ENCODE data around the gene EPS15.
"Not testable (repeated sequence)": the region's sequence is repeated elsewhere in the genome, so short reads cannot be mapped to it uniquely, and the experiment has no call there.

The EPS15 gene

GRCh38 chr1:51423073-51423821 lies 95.8 kb downstream of the EPS15 start:
- no peak for DNase-seq (ENCODE audit: low read depth)

- DNase-seq (ENCODE audit: low read depth), result no peak
Measured at GRCh38 chr1:51422367-51423072, 96.5 kb downstream of the EPS15 start.

DNA sequence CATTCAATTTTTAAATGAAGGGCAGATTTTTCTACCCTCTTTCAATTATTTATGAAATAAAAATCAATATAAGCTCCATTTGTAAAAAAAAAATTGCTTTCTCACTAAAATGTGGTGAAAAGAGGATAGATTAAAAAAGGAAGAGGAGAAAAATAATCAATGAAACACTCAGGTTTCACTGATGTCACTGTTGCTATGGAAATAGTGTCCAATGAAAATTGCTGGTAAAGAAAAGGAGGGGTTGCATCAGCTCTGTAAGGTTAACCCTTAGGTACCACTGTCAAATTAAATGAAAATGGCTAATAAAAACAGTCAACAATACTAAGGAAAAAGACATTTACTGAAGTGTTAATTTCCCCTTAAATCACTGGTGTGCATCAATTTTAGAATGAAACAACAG lies 97.1 kb downstream of the EPS15 start:
- no peak for DNase-seq (ENCODE audit: low read depth)

GRCh38 chr1:51420867-51421627 lies 98.0 kb downstream of the EPS15 start:
- DNase-seq (ENCODE audit: low read depth), result no peak

DNA sequence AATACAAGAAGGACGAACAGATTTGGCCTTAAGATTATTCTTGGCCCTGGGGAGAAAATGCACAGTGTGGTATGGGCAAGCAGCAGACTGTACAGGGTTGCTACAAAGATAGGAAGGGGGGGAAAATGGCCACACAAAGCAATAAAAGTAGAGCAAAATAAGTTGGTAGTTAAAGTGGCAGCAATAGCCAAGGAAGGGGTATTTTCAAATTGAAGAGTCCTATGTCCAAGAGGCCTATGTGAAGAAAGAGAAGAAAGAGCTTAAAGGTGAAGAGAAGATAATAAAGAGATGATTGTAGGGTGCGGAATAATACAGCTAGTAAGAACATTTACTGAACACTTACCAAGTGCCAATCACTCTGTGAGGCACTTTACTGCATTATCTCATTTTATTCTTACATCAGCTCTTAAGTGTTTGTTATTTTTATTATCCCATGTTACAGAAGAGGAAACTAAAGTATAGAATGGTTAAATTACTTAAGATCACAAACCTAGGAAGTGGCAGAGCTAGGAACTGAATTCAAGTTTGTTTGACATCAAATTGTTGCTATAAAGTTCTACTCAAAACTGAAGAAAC lies 100.6 kb downstream of the EPS15 start:
- no peak for DNase-seq (ENCODE audit: low read depth)

GRCh38 chr1:51417496-51418383 lies 101.3 kb downstream of the EPS15 start:
- no peak for DNase-seq (ENCODE audit: low read depth)

- DNase-seq (ENCODE audit: low read depth), result no peak
Measured at GRCh38 chr1:51416910-51417309, 102.2 kb downstream of the EPS15 start.

GRCh38 chr1:51415963-51416362 lies 103.1 kb downstream of the EPS15 start:
- DNase-seq (ENCODE audit: low read depth), result no peak

DNA sequence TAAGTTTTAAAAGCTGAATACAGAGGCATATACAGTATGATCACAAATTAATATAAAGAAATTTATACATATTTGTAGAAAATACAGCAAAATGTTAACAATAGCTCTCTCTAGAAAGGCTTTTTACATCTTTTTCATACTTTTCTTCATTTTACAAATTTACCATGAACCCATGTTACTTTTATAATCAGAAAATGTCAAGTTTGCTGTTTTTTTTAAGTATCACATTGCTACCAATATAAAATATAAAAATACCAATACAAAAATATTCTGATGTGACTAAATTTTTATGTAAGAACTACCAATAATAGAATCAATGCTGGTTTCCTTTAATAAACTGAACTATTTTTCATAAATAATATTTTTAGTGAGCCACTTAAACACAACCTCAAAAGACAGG lies 104.3 kb downstream of the EPS15 start:
- no peak for DNase-seq (ENCODE audit: low read depth)

- not testable (repeated sequence) for DNase-seq (ENCODE audit: low read depth)
Measured at GRCh38 chr1:51411820-51412219, 107.2 kb downstream of the EPS15 start.

GRCh38 chr1:51410568-51411460 lies 108.3 kb downstream of the EPS15 start:
- DNase-seq (ENCODE audit: low read depth), result no peak

GRCh38 chr1:51409755-51410541 lies 109.1 kb downstream of the EPS15 start:
- not testable (repeated sequence) for DNase-seq (ENCODE audit: low read depth)

DNA sequence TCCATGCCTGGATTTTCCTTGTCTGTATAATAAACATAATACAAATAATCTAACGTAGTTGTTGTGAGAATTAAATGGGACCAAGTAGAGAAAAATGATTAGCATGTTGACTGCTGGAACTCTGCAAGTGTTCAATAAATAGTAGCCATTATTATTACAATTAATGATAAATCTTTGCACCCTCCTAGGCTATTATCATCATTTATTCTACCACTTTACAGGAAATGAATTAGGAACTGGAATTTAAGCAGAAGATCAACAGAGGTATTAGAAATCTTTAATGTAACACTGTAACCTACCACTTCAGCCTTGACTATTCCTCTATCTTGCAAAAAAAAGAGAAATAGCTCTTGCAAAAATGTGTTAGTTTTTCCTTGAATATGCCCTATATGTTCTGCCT lies 126.8 kb downstream of the EPS15 start:
- DNase-seq (ENCODE audit: low read depth), result no peak

- not testable (repeated sequence) for DNase-seq (ENCODE audit: low read depth)
Measured at GRCh38 chr1:51390641-51391040, 128.4 kb downstream of the EPS15 start.

GRCh38 chr1:51387288-51387687 lies 131.8 kb downstream of the EPS15 start:
- DNase-seq (ENCODE audit: low read depth), result not testable (repeated sequence)

GRCh38 chr1:51386259-51386658 lies 132.8 kb downstream of the EPS15 start:
- not testable (repeated sequence) for DNase-seq (ENCODE audit: low read depth)

GRCh38 chr1:51385776-51386175 lies 133.3 kb downstream of the EPS15 start:
- DNase-seq (ENCODE audit: low read depth), result no peak

DNA sequence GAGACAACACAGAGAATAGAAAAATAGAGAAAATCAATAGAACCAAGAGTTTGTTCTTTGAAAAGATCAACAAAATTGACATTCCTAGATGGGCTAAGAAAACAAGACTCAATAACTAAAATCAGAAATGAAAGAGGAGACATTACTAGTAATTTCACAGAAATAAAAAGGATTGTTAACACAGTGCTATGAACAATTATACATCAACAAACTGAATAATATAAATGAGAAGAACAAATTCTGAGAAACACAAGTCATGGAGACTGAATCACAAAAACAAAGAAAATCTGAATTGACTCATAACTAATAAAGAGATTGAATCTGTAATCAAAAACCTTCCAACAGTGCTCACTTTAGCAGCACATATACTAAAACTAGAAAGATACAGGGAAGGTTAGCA lies 137.1 kb downstream of the EPS15 start:
- DNase-seq (ENCODE audit: low read depth), result no peak

DNA sequence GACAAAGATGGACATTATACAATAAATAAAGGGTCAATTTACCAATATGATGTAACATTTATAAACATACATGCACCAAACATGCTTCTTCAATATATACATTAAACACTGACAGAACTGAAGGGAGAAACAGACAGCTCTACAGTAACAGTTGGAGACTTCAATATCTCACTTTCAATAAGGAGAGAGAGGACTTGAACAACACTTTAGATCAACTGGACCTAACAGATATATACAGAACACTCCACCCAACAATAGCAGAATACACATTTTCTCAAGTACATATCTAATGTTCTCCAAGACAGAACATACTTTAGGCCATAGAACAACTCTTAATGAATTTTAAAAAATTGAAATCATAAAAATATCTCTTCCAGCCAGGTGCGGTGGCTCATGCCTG lies 138.1 kb downstream of the EPS15 start:
- DNase-seq (ENCODE audit: low read depth), result no peak

DNA sequence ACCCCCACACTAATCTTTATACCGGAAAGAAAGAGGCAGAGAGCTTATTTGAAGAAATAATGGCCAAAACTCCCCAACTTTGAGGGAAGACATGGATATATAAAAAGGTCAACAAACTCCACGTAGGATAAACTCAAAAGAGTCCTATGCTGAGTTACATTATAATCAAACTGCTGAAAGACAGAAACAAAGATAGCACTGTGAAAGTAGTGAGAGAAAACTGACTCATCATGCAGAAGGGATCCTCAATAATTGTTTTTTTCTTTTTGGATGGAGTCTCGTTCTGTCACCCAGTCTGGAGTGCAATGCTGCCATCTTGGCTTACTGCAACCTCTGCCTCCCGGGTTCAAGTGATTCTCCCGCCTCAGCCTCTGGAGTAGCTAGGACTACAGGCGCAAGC lies 140.2 kb downstream of the EPS15 start:
- no peak for DNase-seq (ENCODE audit: low read depth)

Data from GM04503 (cell line).